IMR-90 (cell line): ENCODE data around the gene EHD4. TPM values are rescaled to one million over a fixed set of nuclear protein-coding genes. Genes with fewer than 3 reads are reported as not detected.

Source experiments
- ATAC-seq: fragments of 200-7000 bp; cut with Tn5 transposase; 2 replicates; pipeline ENCODE4 v1.9.1; 2020; ENCODE audit warnings: low read depth, mild to moderate bottlenecking, moderate library complexity
- BruUV-seq: library from RNA; stranded (reverse); fragments of 400-500 nt; replicated peaks from 2 replicates; lab custom pipeline; 2021; lab: Mats Ljungman, UMichigan
- CTCF ChIA-PET: fragments of 300-600 bp; formaldehyde crosslinking; extraction: SDS; loops from one replicate; lab custom pipeline; 2021; ENCODE audit warnings: antibody characterized with exemption; lab: Yijun Ruan, JAX
- POLR2A ChIA-PET: fragments of 300-600 bp; sonication (Branson Sonifier 250); formaldehyde crosslinking; loops from one replicate; lab custom pipeline; 2022; ENCODE audit warnings: antibody characterized with exemption; ENCODE audit not compliant: unreplicated experiment; lab: Charles Lee
- DNase-seq: peaks from one replicate; pipeline ENCODE4 v3.0.0; 2013
- H2AFZ ChIP-seq: replicated peaks from 2 replicates; pipeline ENCODE3; 2013; ENCODE audit warnings: low read length, mild to moderate bottlenecking; ENCODE audit not compliant: poor library complexity
- H2AK5ac ChIP-seq: 2 replicates; pipeline ENCODE4 v1.6.1; 2013; ENCODE audit warnings: low read depth, low read length, inconsistent platforms
- H2AK9ac ChIP-seq: replicated peaks from 2 replicates; pipeline ENCODE3; 2013; ENCODE audit warnings: mild to moderate bottlenecking, low read depth, low read length, moderate library complexity; ENCODE audit not compliant: poor library complexity
- H2BK120ac ChIP-seq: 2 replicates; pipeline ENCODE4 v1.6.1; 2013; ENCODE audit warnings: low read depth, low read length, inconsistent platforms
- H2BK15ac ChIP-seq: 3 replicates; pipeline ENCODE4 v1.6.1; 2013; ENCODE audit warnings: low read depth, low read length, inconsistent platforms
- H2BK20ac ChIP-seq: 2 replicates; pipeline ENCODE4 v1.6.1; 2013; ENCODE audit warnings: low read depth, mild to moderate bottlenecking, inconsistent platforms, low read length, moderate library complexity
- H2BK5ac ChIP-seq: 2 replicates; pipeline ENCODE4 v1.6.1; 2013; ENCODE audit warnings: mild to moderate bottlenecking, low read depth, low read length, inconsistent platforms; ENCODE audit not compliant: poor library complexity, severe bottlenecking
- H3K14ac ChIP-seq: replicated peaks from 2 replicates; pipeline ENCODE4 v1.6.1; 2013; ENCODE audit warnings: low read depth, low read length, inconsistent platforms
- H3K18ac ChIP-seq: 2 replicates; pipeline ENCODE4 v1.6.1; 2013; ENCODE audit warnings: low read depth, low read length, control low read depth
- H3K23ac ChIP-seq: 2 replicates; pipeline ENCODE4 v1.6.1; 2013; ENCODE audit warnings: low read depth, low read length, inconsistent platforms
- H3K27ac ChIP-seq: 2 replicates; pipeline ENCODE4 v1.5.1; 2013; ENCODE audit warnings: mild to moderate bottlenecking, control low read depth, low read length; ENCODE audit not compliant: insufficient read depth
- H3K27me3 ChIP-seq: 2 replicates; pipeline ENCODE4 v1.6.1; 2013; ENCODE audit warnings: low read length; ENCODE audit not compliant: control insufficient read depth, insufficient read depth
- H3K36me3 ChIP-seq: 2 replicates; pipeline ENCODE4 v1.6.1; 2013; ENCODE audit warnings: low read length, mixed read lengths; ENCODE audit not compliant: control insufficient read depth, insufficient read depth
- H3K4ac ChIP-seq: 2 replicates; pipeline ENCODE4 v1.6.1; 2013; ENCODE audit warnings: low read depth, low read length, inconsistent platforms
- H3K4me1 ChIP-seq: 2 replicates; pipeline ENCODE4 v1.6.1; 2013; ENCODE audit warnings: low read length, mixed read lengths; ENCODE audit not compliant: control insufficient read depth, insufficient read depth
- H3K4me2 ChIP-seq: 2 replicates; pipeline ENCODE4 v1.6.1; 2013; ENCODE audit warnings: low read depth, mild to moderate bottlenecking, control low read depth, low read length, moderate library complexity
- H3K4me3 ChIP-seq: 2 replicates; pipeline ENCODE4 v1.5.1; 2013; ENCODE audit warnings: low read depth, mild to moderate bottlenecking, control low read depth, low read length, moderate library complexity; ENCODE audit not compliant: insufficient read depth
- H3K56ac ChIP-seq: 2 replicates; pipeline ENCODE4 v1.6.1; 2013; ENCODE audit warnings: low read length, inconsistent platforms; ENCODE audit not compliant: insufficient read depth; ENCODE audit errors: extremely low read depth
- H3K79me1 ChIP-seq, 2 experiments: 2 replicates each; pipeline ENCODE4 v1.6.1; 2013; ENCODE audit warnings: low read length in 2 of 2, inconsistent platforms in 1 of 2, low read depth in 1 of 2
- H3K9ac ChIP-seq: 2 replicates; pipeline ENCODE4 v1.6.1; 2013; ENCODE audit warnings: low read depth, low read length, control low read depth
- H3K9me1 ChIP-seq: 2 replicates; pipeline ENCODE4 v1.6.1; 2013; ENCODE audit warnings: low read length, inconsistent platforms; ENCODE audit not compliant: insufficient read depth
- H3K9me3 ChIP-seq: 2 replicates; pipeline ENCODE4 v1.6.1; 2013; ENCODE audit warnings: low read length; ENCODE audit not compliant: control insufficient read depth, insufficient read depth
- H4K20me1 ChIP-seq: 2 replicates; pipeline ENCODE4 v1.6.1; 2013; ENCODE audit warnings: low read length, inconsistent platforms; ENCODE audit not compliant: insufficient read depth
- H4K5ac ChIP-seq: 2 replicates; pipeline ENCODE4 v1.6.1; 2013; ENCODE audit warnings: mild to moderate bottlenecking, low read depth, low read length, control low read depth
- H4K8ac ChIP-seq, 2 experiments: 2 replicates each; pipeline ENCODE4 v1.6.1; 2013; ENCODE audit warnings: low read depth in 2 of 2, low read length in 2 of 2, control low read depth in 1 of 2, inconsistent platforms in 1 of 2
- H4K91ac ChIP-seq: 2 replicates; pipeline ENCODE4 v1.6.1; 2013; ENCODE audit warnings: low read depth, low read length, inconsistent platforms; ENCODE audit not compliant: insufficient read depth
- BHLHE40 ChIP-seq: fragments of 150-350 bp; IDR thresholded peaks from 2 replicates; pipeline ENCODE4 v1.6.1; 2016; ENCODE audit warnings: mild to moderate bottlenecking, low read depth, low read length
- CEBPB ChIP-seq: IDR thresholded peaks from 2 replicates; pipeline ENCODE4 v1.6.1; 2012; ENCODE audit warnings: low read depth, low read length, improper control_type of control experiment
- CHD1 ChIP-seq: IDR thresholded peaks from 2 replicates; pipeline ENCODE4 v1.6.1; 2012; ENCODE audit warnings: low read depth, low read length, improper control_type of control experiment
- FOS ChIP-seq: fragments of 150-350 bp; IDR thresholded peaks from 2 replicates; pipeline ENCODE4 v1.6.1; 2016; ENCODE audit warnings: low read depth, low read length
- MAFK ChIP-seq: IDR thresholded peaks from 2 replicates; pipeline ENCODE4 v1.6.1; 2012; ENCODE audit warnings: low read depth, low read length, improper control_type of control experiment
- MAZ ChIP-seq: IDR thresholded peaks from 2 replicates; pipeline ENCODE4 v1.6.1; 2012; ENCODE audit warnings: low read depth, mild to moderate bottlenecking, low read length, improper control_type of control experiment, moderate library complexity, borderline replicate concordance
- NFE2L2 ChIP-seq: fragments of 150-350 bp; IDR thresholded peaks from 2 replicates; pipeline ENCODE4 v1.6.1; 2016; ENCODE audit warnings: low read depth, mild to moderate bottlenecking, low read length
- RAD21 ChIP-seq: IDR thresholded peaks from 2 replicates; pipeline ENCODE4 v1.6.1; 2012; ENCODE audit warnings: low read length, improper control_type of control experiment
- RFX5 ChIP-seq: IDR thresholded peaks from 2 replicates; pipeline ENCODE4 v1.8.0; 2012; ENCODE audit warnings: low read depth, mild to moderate bottlenecking, low read length, moderate library complexity
- WGBS, 2 experiments: methylation state at CpG; one replicate each; pipeline versions ENCODE4 v1.1.5 to v1.1.7; 2013; ENCODE audit warnings: missing lambda C conversion rate in 2 of 2; ENCODE audit not compliant: insufficient read length in 1 of 2; ENCODE audit errors: extremely low coverage in 2 of 2; 5-methylcytosine and 5-hydroxymethylcytosine counted together
- dilution Hi-C: fragments of 300-500 bp; cut with HindIII; formaldehyde crosslinking; loops from one replicate; pipeline ENCODE4 v1.14.3; 2018; ENCODE audit warnings: low sequenced_read_pairs; ENCODE audit not compliant: unreplicated experiment
- in situ Hi-C: fragments of 300-500 bp; cut with MboI; formaldehyde crosslinking; loops from 3 replicates; pipeline ENCODE4 v1.14.3; 2019; ENCODE audit warnings: low sequenced_read_pairs, inconsistent platforms, mixed read lengths
- intact Hi-C: fragments of 100-400 bp; cut with micrococcal nuclease; formaldehyde crosslinking; loops from 2 replicates; pipeline ENCODE4 v1.10.0; 2022
- polyA plus RNA-seq, 3 experiments: library from polyadenylated mRNA; depleted of rRNA; stranded (reverse); fragments of >200 nt; gene quantifications; 2 replicates each; pipeline ENCODE4 v1.2.3, GENCODE V29; 2012; ENCODE audit warnings: low replicate concordance in 1 of 3
- total RNA-seq: library from RNA; depleted of rRNA; stranded (reverse); fragments of >200 nt; gene quantifications from 2 replicates; pipeline ENCODE4 v1.2.3, GENCODE V29; 2012
- TF ChIP-seq, protein P1 (sequence below): fragments of 150-350 bp; IDR thresholded peaks from 2 replicates; pipeline ENCODE4 v1.6.1; 2016; ENCODE audit warnings: low read depth, mild to moderate bottlenecking, low read length, moderate library complexity, borderline replicate concordance

Gene EHD4
- total and polyA plus RNA-seq, 2 of the 4 experiments (the other 2 are of a cell fraction): 21.0 to 29.0 TPM

DNA sequence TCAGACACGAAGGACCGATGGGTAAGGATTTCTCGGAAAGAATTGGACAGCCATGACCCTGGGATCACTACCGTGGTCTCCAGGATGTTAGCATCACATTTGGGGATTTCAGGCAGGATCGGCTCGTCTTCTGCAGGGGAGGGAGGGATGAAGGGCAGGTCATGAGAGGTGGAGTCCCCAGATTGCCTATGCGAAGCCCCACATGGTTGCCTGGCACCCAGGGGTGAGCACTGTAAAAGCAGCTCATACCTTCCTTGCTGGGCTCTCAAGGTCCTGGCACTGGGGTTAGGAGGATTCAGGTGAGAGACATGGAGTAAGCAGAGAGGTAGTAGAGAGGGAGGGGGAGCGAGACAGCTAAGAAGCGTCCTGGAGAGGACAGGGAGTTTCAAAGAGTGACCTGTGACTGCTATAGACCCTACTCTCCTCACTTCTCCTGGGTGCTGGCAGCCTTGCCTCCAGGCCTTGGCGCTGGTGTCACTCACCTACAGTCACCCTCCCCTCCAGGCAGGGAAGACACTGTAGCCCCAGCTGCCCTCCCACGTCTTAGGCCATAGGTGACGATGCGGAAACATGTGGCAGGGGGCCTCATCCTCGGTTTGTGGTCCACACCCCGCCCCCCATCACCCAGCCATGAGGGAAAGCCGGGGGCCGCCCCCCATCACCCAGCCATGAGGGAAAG lies 15.0 kb upstream of the EHD4 start:
- Histone ChIP-seq H3K56ac (no peak overlapping the region), H2BK20ac (no peak overlapping the region), H3K9me3 (no peaks in the 10 kb centered on the region), H3K27ac (no peak overlapping the region), H4K8ac (no peak overlapping the region), H3K4me3 (no peak overlapping the region), H2BK120ac (no peak overlapping the region), H3K4me2 (no peak overlapping the region), H2BK15ac (no peak overlapping the region), H2AFZ (no peak overlapping the region), H3K14ac (no peak overlapping the region), H3K4me1 (no peaks in the 10 kb centered on the region), H2BK5ac (no peak overlapping the region), H3K27me3 (peaks cover 28% of the 10 kb centered on the region; the same call in 1 of the 2 replicates), H3K9me1 (no peaks in the 10 kb centered on the region), H3K18ac (no peak overlapping the region), H3K36me3 (no peaks in the 10 kb centered on the region), H4K20me1 (no peaks in the 10 kb centered on the region), H3K79me1 (no peaks in the 10 kb centered on the region), H2AK5ac (no peak overlapping the region), H4K5ac (no peak overlapping the region), H2AK9ac (no peak overlapping the region), H3K4ac (no peak overlapping the region; the same call in 1 of the 2 replicates), H4K91ac (no peak overlapping the region), H3K23ac (no peak overlapping the region), H3K9ac (no peak overlapping the region)
- DNase-seq (no peak), ATAC-seq (no peak)
- ChIA-PET POLR2A (no interaction called here), CTCF (no interaction called here)
- no TSS peak for BruUV-seq
- 70% methylated on average over 8 of the region's 17 CpGs; no CpG with 5 or more reads in 1 of the 2 experiments for WGBS, 2 experiments
- in situ Hi-C loops (no loop called here), dilution Hi-C loops (no loop called here), intact Hi-C loops (no loop called here)
- TF ChIP-seq RFX5 (no peak), NFE2L2 (no peak), MAFK (no peak), CEBPB (no peak), BHLHE40 (no peak), MAZ (no peak), FOS (no peak), RAD21 (no peak), CHD1 (no peak)
- TF ChIP-seq, protein P1, sequence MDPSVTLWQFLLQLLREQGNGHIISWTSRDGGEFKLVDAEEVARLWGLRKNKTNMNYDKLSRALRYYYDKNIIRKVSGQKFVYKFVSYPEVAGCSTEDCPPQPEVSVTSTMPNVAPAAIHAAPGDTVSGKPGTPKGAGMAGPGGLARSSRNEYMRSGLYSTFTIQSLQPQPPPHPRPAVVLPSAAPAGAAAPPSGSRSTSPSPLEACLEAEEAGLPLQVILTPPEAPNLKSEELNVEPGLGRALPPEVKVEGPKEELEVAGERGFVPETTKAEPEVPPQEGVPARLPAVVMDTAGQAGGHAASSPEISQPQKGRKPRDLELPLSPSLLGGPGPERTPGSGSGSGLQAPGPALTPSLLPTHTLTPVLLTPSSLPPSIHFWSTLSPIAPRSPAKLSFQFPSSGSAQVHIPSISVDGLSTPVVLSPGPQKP: no peak
